NB4 (cell line): ENCODE data around the gene MSMO1.

Source experiments
- DNase-seq: peaks from one replicate; pipeline ENCODE4 v3.0.0; 2010; ENCODE audit warnings: low read depth
- H3K4me3 ChIP-seq: one replicate; pipeline ENCODE4 v1.5.1; 2011; ENCODE audit warnings: mild to moderate bottlenecking, low read depth, low read length, moderate library complexity
- CTCF ChIP-seq: IDR thresholded peaks from one replicate; pipeline ENCODE4 v1.5.1; 2012; ENCODE audit warnings: low read depth, low read length
- MAX ChIP-seq: IDR thresholded peaks from 2 replicates; pipeline ENCODE4 v1.6.1; 2011; ENCODE audit warnings: low read depth, low read length
- MYC ChIP-seq: IDR thresholded peaks from 2 replicates; pipeline ENCODE4 v1.6.1; 2011; ENCODE audit warnings: low read depth, low read length
- POLR2A ChIP-seq: IDR thresholded peaks from 2 replicates; pipeline ENCODE4 v1.6.1; 2011; ENCODE audit warnings: mild to moderate bottlenecking; ENCODE audit not compliant: insufficient read length; ENCODE audit errors: extremely low read depth

Gene MSMO1

GRCh38 chr4:165345666-165346417, 18.4 kb downstream of the MSMO1 start:
- H3K4me3 ChIP-seq, result no peak overlapping the region
- TF ChIP-seq CTCF (no peak), MAX (no peak), MYC (no peak), POLR2A (no peak)
- no peak for DNase-seq

- H3K4me3 ChIP-seq, result no peak overlapping the region
- DNase-seq, result no peak
- no peak for TF ChIP-seq MYC
- TF ChIP-seq POLR2A, result no peak
- no peak for TF ChIP-seq CTCF
- no peak for TF ChIP-seq MAX
Measured at GRCh38 chr4:165347647-165348569, 20.4 kb downstream of the MSMO1 start.

GRCh38 chr4:165351359-165352130, 24.1 kb downstream of the MSMO1 start:
- TF ChIP-seq CTCF, result peak; percentile 20
- TF ChIP-seq MYC, result no peak
- no peak for TF ChIP-seq POLR2A
- peak; percentile 28 for DNase-seq
- H3K4me3 ChIP-seq, result no peak overlapping the region

GRCh38 chr4:165355900-165356300, 28.4 kb downstream of the MSMO1 start:
- TF ChIP-seq MYC, result no peak
- no peak for TF ChIP-seq POLR2A
- peak; percentile 46 for TF ChIP-seq CTCF
- TF ChIP-seq MAX, result no peak
- no peak overlapping the region for H3K4me3 ChIP-seq
- DNase-seq, result peak; percentile 56

GRCh38 chr4:165359506-165359905, 32.0 kb downstream of the MSMO1 start:
- TF ChIP-seq CTCF (no peak), POLR2A (no peak), MYC (no peak), MAX (no peak)
- peak; percentile 55 for DNase-seq
- H3K4me3 ChIP-seq, result no peak overlapping the region
